GM19395 (cell line): ENCODE data around the gene ZMIZ1.
"Not testable (repeated sequence)": the region's sequence is repeated elsewhere in the genome, so short reads cannot be mapped to it uniquely, and the experiment has no call there.

Experiments
- ATAC-seq: cut with Tn5 transposase; IDR thresholded peaks from one replicate; pipeline ENCODE4 v1.9.1; 2021; ENCODE audit warnings: mild to moderate bottlenecking, moderate library complexity; ENCODE audit not compliant: unreplicated experiment

Gene ZMIZ1

GRCh38 chr10:79318369-79318768 is 249.6 kb downstream of the ZMIZ1 start:
- no peak for ATAC-seq

- no peak for ATAC-seq
Measured at GRCh38 chr10:79319115-79319771, 250.5 kb downstream of the ZMIZ1 start.

GRCh38 chr10:79320316-79320715 is 251.6 kb downstream of the ZMIZ1 start:
- ATAC-seq = no peak

GRCh38 chr10:79320820-79321493 is 252.2 kb downstream of the ZMIZ1 start:
- ATAC-seq = no peak

- no peak for ATAC-seq
Measured at GRCh38 chr10:79321494-79321882, 252.7 kb downstream of the ZMIZ1 start.

GRCh38 chr10:79321951-79322350 is 253.2 kb downstream of the ZMIZ1 start:
- ATAC-seq = no peak

- ATAC-seq = peak; percentile 53
Measured at GRCh38 chr10:79322616-79323543, 254.1 kb downstream of the ZMIZ1 start.

GRCh38 chr10:79323602-79324001 is 254.8 kb downstream of the ZMIZ1 start:
- no peak for ATAC-seq

GRCh38 chr10:79324032-79324695 is 255.4 kb downstream of the ZMIZ1 start:
- no peak for ATAC-seq

GRCh38 chr10:79326361-79327089 is 257.8 kb downstream of the ZMIZ1 start:
- ATAC-seq = no peak

GRCh38 chr10:79327090-79327457 is 258.3 kb downstream of the ZMIZ1 start:
- peak; percentile 42 for ATAC-seq

GRCh38 chr10:79328147-79328701 is 259.5 kb downstream of the ZMIZ1 start:
- ATAC-seq = no peak

- no peak for ATAC-seq
Measured at GRCh38 chr10:79328737-79329504, 260.2 kb downstream of the ZMIZ1 start.

- ATAC-seq = no peak
Measured at GRCh38 chr10:79329529-79329928, 260.8 kb downstream of the ZMIZ1 start.

- ATAC-seq = peak; percentile 13
Measured at GRCh38 chr10:79331226-79331625, 262.5 kb downstream of the ZMIZ1 start.

GRCh38 chr10:79331709-79332108 is 262.9 kb downstream of the ZMIZ1 start:
- peak; percentile 82 for ATAC-seq

GRCh38 chr10:79332610-79333315 is 264.0 kb downstream of the ZMIZ1 start:
- not testable (repeated sequence) for ATAC-seq

GRCh38 chr10:79333513-79333912 is 264.7 kb downstream of the ZMIZ1 start:
- no peak for ATAC-seq

GRCh38 chr10:79334573-79334972 is 265.8 kb downstream of the ZMIZ1 start:
- no peak for ATAC-seq
